Measurements from ENCODE around the gene PBOV1.
"Not testable (repeated sequence)": the region's sequence is repeated elsewhere in the genome, so short reads cannot be mapped to it uniquely, and the experiment has no call there.

PBOV1 gene

DNA sequence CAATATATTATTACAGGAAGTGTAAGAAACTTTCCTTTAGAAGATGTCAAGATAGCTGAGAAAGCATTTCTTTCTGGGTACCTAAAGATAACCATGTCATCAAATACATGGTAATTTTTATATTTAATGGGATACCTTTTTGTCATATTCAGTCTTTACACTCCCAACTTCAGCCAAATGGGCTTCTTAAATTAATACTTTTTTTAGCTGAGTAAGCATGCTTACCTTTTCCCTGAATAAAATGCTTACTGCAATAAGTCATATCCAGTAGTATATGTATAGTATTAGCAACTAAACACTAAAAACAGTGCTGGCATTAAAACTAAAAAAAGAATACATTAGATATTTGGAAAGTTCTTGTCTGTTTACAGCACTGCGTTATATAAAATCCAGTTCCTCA, 17.4 kb upstream of the PBOV1 start:
- DNase-seq, result no peak

- no peak for DNase-seq
These were observed 16.9 kb upstream of the PBOV1 start for GRCh38 chr6:138235205-138235604.

- DNase-seq, result no peak
These were observed 16.1 kb upstream of the PBOV1 start for GRCh38 chr6:138234363-138234762.

GRCh38 chr6:138231381-138231886, 13.1 kb upstream of the PBOV1 start:
- DNase-seq, result no peak

GRCh38 chr6:138230759-138231380, 12.6 kb upstream of the PBOV1 start:
- DNase-seq, result no peak

GRCh38 chr6:138230221-138230620, 11.9 kb upstream of the PBOV1 start:
- DNase-seq, result no peak

GRCh38 chr6:138229663-138230179, 11.4 kb upstream of the PBOV1 start:
- DNase-seq, result no peak

- no peak for DNase-seq
These were observed 10.8 kb upstream of the PBOV1 start for GRCh38 chr6:138229072-138229471.

DNA sequence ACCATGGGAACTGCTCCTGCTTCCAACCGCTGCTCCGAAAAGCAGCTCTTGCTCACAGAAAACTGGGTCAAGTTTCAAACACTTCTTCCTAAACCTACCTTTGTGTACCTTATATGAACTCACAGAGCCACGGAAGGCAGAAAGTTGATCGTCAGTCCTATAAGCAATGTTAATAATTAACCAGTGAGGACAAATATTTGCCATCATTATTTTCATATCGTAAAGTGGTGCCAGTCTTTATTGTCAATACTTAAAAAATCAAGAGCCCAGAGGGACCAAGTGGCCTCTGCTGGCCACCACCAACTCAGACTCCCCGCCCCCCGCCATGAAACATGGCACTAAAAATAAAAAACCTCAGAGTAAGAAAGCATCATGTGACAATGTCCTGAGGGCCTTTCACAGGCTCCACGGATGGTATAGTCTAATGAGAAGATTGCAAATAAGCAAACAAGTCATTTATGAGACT, 9.1 kb upstream of the PBOV1 start:
- no peak for DNase-seq

- DNase-seq, result no peak
These were observed 8.5 kb upstream of the PBOV1 start for GRCh38 chr6:138226700-138227315.

- DNase-seq, result no peak
These were observed 7.7 kb upstream of the PBOV1 start for GRCh38 chr6:138225953-138226352.

DNA sequence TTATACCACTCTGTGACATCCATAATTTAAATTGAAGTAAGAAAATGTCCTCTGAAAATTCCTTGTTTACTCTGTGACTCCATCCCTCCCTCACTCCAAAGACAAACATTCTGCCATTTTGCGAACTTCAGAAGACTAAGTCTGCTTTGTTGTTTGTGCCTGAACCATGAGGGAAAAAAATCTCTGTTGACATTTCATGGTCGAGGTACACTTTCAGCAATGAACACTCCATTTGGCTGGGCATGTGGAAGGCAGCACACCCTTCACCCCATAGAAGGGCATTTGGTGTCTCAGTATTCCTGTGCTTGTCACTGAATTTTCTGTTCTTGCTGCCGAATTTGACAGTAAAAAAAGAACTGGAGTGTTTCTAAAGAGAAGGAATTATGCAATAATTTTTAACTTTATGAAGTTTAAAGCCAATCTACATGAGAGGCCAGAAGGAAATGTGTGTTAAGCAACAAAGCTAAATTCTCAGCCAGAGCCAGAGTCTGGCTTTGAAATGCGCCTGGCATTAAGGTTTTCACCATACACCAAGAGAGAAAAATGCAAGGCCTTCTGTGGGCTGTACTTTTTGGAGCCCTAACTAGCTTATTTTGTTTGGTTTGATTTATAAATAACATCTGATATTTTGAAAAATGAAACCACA, 4.7 kb upstream of the PBOV1 start:
- DNase-seq, result no peak

GRCh38 chr6:138219901-138220300, 1.6 kb upstream of the PBOV1 start:
- DNase-seq, result no peak

- no peak for DNase-seq
These were observed 1.1 kb upstream of the PBOV1 start for GRCh38 chr6:138219398-138219797.

- no peak for DNase-seq
These were observed 3.1 kb downstream of the PBOV1 start for GRCh38 chr6:138215093-138215782.

DNA sequence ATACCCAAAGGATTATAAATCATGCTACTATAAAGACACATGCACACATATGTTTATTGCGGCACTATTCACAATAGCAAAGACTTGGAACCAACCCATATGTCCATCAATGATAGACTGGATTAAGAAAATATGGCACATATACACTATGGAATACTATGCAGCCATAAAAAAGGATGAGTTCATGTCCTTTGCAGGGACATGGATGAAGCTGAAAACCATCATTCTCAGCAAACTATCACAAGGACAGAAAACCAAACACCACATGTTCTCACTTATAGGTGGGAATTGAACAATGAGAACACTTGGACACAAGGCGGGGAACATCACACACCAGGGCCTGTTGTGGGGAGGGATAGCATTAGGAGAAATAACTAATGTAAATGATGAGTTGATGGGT, 5.8 kb downstream of the PBOV1 start:
- not testable (repeated sequence) for DNase-seq

- no peak for DNase-seq
These were observed 6.7 kb downstream of the PBOV1 start for GRCh38 chr6:138211601-138212000.

GRCh38 chr6:138211048-138211581, 7.2 kb downstream of the PBOV1 start:
- DNase-seq, result no peak

DNA sequence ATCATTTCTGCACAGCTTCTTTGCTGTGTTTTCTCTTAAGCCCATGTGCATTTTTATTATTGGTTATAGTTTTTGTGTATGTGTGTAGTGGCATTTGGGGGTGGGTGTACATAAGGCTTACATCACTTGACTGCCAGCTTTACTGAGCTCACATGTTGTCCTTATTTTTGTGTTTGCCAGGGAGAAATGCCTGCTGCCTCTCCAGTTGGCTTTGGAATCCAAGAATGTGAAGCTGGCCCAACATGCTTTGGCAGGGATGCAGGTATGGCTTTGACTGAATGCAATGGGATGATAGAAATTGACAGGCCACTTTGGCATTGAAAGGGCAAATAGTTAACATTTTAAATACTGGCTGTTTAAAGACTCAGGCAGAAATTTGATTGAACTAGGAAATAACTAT, 11.4 kb downstream of the PBOV1 start:
- DNase-seq, result no peak

DNA sequence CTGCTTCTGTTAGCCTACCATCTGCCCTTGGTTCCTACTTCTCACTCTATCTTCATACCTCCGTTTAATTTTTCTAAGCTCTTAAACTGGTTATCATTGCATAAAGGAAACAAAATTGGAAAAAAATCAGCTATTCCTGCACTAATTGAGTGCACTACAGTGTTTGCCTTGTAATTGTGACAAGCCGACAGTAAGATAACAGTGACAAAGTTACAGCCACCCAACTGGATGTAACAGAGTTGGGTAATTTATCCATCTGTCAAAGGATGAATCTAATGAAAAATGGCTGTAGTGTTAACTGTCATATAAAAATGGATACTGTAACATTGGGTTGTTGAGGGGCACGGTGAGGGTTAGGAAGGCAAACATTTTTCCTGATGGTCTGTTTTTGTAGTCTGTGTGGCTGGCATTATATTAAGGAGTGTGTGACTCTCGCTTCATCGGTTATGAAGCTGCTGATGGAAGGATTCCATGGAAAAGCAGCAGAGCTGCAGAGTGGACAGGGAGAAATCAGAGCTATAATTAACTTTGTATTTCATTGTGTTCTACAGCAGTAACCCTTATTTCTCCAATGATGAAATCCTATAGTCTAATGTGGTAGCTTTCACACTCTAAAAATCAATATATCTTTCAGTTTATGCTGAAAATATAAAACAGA, 12.7 kb downstream of the PBOV1 start:
- DNase-seq, result no peak

DNA sequence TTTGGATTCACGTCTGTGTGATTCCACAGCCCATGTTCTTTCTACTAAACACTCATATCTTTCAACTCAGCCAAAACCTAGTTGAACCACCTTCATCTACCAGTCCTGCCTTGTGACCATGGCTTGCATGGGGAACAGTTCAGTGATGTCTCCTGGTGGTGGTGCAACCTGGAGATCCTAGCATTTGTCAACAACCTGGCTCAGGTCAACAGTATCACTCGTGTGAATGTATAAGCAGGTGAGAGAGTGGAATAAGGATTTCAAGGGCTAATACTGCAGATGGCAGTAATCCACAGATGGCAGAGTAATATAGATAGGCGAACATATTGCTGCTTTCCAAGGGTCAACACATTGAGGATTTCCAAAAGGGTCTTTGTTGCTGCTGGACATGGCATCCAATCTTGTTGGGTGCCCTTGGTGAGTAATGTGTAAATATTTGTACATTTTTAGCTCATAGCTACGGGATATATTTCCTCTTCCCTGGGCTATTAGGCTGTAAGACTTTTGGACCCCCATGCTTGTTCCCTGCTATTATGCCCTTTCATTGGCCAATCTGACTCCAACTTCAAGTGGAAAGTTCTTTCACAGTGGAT, 13.4 kb downstream of the PBOV1 start:
- no peak for DNase-seq

DNA sequence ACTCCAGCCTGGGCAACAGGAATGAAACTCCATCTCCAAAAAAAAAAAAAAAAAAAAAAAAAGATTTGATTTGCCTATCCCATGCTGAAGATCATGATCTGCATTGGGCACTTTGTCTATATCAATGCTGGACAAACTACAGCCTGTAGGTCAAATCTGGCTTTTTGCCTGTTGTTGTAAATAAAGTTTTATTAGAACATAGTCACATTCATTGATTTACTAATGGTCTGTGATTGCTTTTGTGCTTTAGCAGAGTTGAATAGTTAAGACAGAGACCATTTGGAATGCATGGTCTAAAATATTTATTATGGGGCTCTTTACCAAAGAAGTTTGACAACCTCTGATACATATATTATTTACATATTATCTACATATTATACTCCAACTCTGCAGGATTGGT, 14.0 kb downstream of the PBOV1 start:
- no peak for DNase-seq
